SW 1271 (cell line): ENCODE results near the gene MZB1.
"Not testable (repeated sequence)": the region's sequence is repeated elsewhere in the genome, so short reads cannot be mapped to it uniquely, and the experiment has no call there.

Source experiments
- DNase-seq, 2 experiments: peaks; one replicate each; lab custom pipeline; 2025; lab: John Stamatoyannopoulos, UW

The MZB1 gene

DNA sequence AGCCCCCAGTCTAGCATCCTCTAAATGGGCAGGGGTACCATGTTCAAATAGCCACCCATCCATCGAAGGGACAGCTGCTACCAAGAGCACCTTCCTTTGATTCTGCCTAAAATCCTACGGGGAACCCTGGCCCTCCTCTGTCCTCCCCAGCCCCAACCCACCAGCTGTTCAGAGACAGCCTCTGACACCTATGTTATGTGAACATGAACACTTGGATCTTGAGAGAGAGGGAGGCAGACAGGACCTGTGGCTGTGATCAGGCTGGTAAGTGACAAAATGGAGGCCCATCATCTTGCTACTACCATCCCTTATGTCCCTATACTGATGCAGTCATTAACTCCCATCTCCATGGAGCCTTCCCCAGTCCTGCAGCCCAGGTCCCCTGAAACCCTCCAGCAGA is 14.8 kb downstream of the MZB1 start:
- no peak for DNase-seq

DNA sequence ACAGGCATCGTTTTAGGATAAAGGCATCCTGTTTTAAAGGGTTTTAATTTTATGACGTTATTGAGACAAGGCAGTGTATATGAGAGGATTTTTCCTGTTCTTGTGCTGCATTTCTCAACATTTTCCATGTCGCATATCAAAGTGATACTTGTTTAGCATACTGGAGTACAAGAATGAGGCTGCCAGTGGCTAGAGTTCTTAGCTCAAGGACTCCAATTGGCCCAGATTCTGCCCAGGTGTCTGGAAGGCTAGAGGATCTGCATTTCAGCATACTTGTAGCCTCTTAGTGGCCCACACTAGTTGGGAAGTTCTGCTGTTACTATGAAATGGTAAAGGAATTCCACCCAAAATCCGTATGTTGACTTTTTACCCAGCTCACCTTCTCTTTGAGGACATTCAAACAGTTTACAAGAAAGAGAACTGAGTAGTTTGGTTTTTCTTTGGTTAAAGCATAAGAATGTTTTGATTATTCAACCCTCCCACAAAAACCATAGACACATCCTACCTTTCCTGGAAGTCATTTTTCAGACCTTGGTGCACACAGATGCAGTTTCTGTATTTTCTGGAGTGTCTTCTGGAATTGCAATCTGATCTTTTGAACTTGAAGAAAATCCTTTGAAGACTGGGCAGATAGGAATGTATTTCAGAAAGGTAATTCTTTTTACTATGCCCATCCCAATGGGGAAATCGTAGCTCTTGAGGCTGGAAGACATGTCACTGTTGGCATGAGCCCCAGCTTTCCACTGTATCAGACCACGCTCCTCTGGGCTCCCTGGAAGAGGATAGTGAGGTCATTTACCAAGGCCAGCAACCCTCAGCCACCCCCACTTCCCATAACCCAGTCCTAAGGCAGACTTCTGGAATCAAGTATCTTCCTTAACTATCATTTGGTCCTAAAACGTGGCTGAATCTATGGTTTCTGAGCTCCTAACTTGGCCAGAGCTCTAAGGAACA is 18.0 kb downstream of the MZB1 start:
- no peak for DNase-seq

DNA sequence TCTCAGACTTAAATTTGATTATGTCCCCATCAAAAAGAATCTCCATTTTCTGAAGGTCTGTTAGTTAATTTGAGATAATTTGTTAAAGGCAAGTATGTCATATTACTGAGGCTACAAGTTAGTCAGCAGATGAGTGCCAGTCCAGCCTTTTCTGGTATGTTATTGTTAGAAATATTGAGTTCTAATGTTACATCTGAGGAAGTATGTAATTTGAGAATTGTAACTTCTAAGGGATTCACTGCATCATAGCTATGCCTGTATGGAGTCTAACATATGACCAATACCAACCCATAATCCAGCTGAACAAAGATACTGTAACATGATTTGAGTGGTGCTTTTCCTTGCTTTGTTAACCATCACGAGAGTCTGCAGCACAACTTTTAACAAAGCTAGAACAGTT is 20.5 kb downstream of the MZB1 start:
- DNase-seq: no peak

DNA sequence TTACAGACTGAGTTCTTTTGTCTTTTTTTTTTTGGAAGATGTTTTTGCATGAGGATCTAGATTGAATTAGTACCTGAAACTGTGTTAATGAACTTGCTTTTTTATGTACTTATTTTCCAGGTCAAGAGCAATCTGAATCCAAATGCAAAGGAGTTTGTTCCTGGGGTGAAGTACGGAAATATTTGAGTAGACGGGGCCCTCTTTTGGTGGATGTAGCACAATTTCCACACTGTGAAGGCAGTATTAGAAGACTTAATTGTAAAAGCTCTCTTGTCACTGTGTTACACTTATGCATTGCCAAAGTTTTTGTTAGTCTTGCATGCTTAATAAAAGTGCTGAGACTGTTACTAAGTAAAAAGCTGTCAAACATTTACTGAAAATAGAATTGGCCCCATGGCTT is 21.1 kb downstream of the MZB1 start:
- no peak for DNase-seq

- DNase-seq: no peak
Observed at GRCh38 chr5:139364466-139364865, 25.2 kb downstream of the MZB1 start.

- DNase-seq: no peak
Observed at GRCh38 chr5:139363937-139364336, 25.8 kb downstream of the MZB1 start.

DNA sequence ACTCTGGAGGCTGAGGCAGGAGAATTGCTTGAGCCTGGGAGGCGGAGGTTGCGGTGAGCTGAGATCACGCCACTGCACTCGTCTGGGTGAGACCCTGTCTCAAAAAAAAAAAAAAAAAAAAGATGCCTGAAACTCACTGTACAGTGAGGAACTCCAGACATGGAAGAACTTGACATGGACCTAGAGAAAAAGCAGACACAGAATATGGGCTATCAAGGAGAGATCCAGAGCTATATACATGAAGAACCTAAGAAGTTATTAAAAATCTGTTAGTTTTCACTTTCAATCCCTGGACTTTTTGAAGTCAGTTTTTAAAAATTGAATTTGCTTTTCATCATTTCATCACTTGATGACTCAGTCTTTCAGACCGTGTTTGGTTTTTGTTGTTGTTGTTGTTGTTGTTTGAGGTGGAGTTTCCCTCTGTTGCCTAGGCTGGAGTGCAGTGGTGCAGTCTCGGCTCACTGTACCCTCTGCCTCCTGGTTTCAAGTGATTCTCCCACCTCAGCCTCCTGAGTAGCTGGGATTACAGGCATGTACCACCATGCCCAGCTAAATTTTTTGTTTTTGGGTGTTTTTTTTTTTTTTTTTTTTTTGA is 27.8 kb downstream of the MZB1 start:
- no peak for DNase-seq

DNA sequence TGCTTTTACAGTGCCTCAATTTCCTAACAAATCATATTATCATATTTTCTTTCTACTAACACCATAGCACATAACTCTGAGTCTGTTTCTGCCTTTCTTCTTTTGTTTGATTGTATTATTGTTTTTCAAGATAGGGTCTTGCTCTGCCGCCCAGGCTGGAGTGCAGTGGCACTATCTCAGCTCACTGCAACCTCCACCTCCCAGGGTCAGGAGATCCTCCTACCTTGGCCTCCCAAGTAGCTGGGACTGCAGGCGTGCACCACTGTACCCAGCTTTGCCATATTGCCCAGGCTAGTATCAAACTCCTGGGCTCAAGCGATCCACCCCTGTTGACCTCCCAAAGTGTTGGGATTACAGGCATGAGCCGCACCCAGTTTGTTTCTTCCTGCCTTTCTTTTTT is 29.3 kb downstream of the MZB1 start:
- DNase-seq: no peak

GRCh38 chr5:139358064-139358463 is 31.6 kb downstream of the MZB1 start:
- no peak for DNase-seq

GRCh38 chr5:139355900-139356299 is 33.8 kb downstream of the MZB1 start:
- DNase-seq: not testable (repeated sequence)

- no peak for DNase-seq
Observed at GRCh38 chr5:139354186-139354585, 35.5 kb downstream of the MZB1 start.

GRCh38 chr5:139347863-139348262 is 41.9 kb downstream of the MZB1 start:
- not testable (repeated sequence) for DNase-seq

GRCh38 chr5:139345442-139345841 is 44.3 kb downstream of the MZB1 start:
- not testable (repeated sequence) for DNase-seq

- DNase-seq: no peak
Observed at GRCh38 chr5:139344177-139344576, 45.5 kb downstream of the MZB1 start.

DNA sequence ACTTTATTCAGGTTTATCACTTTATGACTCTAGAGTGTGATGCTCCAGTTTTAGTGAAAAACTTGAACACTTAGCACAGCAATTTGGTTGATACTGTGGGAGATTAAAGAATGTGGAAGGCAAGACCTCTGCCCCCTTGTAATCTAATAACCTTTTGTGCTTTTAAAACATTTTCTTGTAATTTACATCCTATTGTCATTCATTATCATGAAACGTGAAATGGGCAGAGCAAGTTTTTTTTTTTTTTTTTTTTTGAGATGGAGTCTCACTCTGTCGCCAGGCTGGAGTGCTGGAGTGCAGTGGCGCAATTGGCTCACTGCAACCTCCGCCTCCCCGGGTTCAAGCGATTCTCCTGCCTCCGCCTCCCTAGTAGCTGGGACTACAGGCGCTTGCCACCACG is 46.2 kb downstream of the MZB1 start:
- DNase-seq: no peak

DNA sequence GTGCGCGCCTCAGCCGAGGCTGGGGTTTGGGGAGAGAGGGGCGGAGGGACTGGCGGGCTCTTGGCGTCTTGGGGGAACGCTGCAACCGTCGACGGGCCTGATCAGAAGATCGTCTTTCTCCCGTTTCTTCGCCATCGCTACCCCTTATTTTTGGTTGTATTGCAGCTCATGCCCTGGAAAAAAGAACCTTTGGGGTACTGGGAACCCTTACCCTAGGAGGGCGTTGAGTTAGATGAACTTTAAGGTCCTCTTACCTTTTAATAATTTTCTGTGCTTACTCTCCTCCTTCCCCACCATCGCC is 47.3 kb downstream of the MZB1 start:
- no peak for DNase-seq

DNA sequence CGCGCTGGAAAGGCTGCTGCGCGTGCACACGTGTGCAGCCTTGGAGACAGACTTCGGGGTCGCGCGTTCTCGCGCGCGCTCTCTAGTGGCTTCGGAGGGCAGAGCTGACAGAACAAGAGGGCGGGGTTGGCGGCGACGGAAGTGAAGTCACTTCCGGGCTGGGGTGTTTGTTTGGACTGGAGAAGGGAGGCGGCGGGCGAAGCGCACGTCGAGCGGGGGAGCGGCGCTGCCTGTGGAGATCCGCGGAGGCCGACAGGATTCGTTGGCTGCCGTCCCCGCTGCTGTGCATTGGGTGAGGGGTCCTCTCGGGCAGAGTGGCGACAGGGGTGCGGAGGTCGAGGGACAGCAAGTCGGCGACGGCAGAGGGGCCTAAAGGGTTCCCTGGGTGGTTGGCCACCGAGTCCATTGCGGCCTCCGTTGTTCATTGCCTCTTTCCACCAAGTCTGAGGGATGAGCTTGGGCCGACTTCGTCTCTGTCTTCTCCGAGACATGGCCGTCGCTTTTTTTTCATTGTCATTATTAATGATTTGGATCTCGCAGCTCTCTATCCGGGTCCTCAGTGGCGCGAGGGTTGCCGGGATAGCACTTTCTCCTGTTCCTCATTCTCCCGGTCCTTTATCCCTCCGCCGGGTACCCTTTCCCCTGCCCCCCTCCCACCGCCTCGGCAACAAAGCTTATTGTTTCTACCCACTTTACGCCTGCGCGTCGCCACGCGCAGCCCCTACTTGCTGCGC is 47.9 kb downstream of the MZB1 start, which contains the start of gene PAIP2:
Gene PAIP2 (plus strand): TSS at position 166 of the 734 bp plus-strand sequence. CDS start 21,931 bp downstream, outside the sequence.
- peak; percentile 97 to 98 for DNase-seq

GRCh38 chr5:139341187-139341688 is 48.5 kb downstream of the MZB1 start:
- no peak for DNase-seq

DNA sequence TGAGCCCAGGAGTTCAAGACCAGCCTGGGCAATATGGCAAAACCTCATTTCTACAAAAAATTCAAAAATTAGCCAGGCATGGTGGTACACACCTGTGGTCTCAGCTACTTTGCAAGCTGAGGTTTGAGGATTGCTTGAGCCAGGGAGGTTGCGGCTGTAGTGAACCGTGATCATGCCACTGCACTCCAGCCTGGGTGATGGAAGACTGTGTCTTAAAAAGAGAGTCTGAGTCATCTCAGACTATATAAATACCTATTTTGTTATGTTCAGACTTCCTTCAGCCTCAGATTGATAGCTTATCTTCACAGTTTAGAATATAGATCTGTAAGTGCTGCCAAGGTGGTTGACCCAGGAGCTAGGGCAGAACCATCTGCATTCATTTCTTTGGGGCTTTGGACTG is 49.7 kb downstream of the MZB1 start:
- DNase-seq: no peak
